ENCODE data around the gene ZFYVE19.

- TF ChIP-seq CTCF (IDR thresholded peaks at IDR 0.05): no peak
- no peak for TF ChIP-seq POLR2A (IDR thresholded peaks at IDR 0.05)
Measured at GRCh38 chr15:40787991-40788390, 18.9 kb upstream of the ZFYVE19 start.

Data from testis (tissue), 2 donors.